C1 segment of cervical spinal cord (tissue), 14 donors: Measurements from ENCODE around the gene OR8B8.
A peak's percentile ranks its signal among the peaks of the same experiment; 100 is the strongest.
"Not testable (repeated sequence)": the region's sequence is repeated elsewhere in the genome, so short reads cannot be mapped to it uniquely, and the experiment has no call there.

Experiments used
- DNase-seq, 14 donors: peaks; one replicate each; lab custom pipeline; 2025; lab: John Stamatoyannopoulos, UW

Gene OR8B8

GRCh38 chr11:124445646-124446150, at the start of gene OR8B8:
Gene OR8B8, minus strand, starts transcription at chr11:124445696. Its CDS starts 4,611 bp downstream, at chr11:124441085.
- no peak for DNase-seq

- DNase-seq: no peak
These were observed 47.6 kb upstream of the OR8B8 start for GRCh38 chr11:124493016-124493655.

GRCh38 chr11:124483422-124483821, 37.9 kb upstream of the OR8B8 start:
- DNase-seq: no peak

GRCh38 chr11:124482362-124483147, 37.1 kb upstream of the OR8B8 start:
- DNase-seq: no peak

- DNase-seq: peak in 1 of 14 donors; percentile 2
These were observed 36.1 kb upstream of the OR8B8 start for GRCh38 chr11:124481365-124482323.

- no peak for DNase-seq
These were observed 34.1 kb upstream of the OR8B8 start for GRCh38 chr11:124479561-124479960.

- no peak for DNase-seq
These were observed 29.8 kb upstream of the OR8B8 start for GRCh38 chr11:124475265-124475664.

- no peak for DNase-seq
These were observed 29.3 kb upstream of the OR8B8 start for GRCh38 chr11:124474779-124475178.

- no peak for DNase-seq
These were observed 28.6 kb upstream of the OR8B8 start for GRCh38 chr11:124474079-124474478.

- DNase-seq: no peak
These were observed 28.0 kb upstream of the OR8B8 start for GRCh38 chr11:124473476-124473875.

GRCh38 chr11:124470561-124471227, 25.2 kb upstream of the OR8B8 start:
- DNase-seq: no peak

GRCh38 chr11:124467381-124467927, 22.0 kb upstream of the OR8B8 start:
- DNase-seq: no peak

- no peak for DNase-seq
These were observed 19.9 kb upstream of the OR8B8 start for GRCh38 chr11:124465368-124465767.

- no peak for DNase-seq
These were observed 18.5 kb upstream of the OR8B8 start for GRCh38 chr11:124463990-124464389.

GRCh38 chr11:124463324-124463723, 17.8 kb upstream of the OR8B8 start:
- no peak for DNase-seq

- no peak for DNase-seq
These were observed 15.0 kb upstream of the OR8B8 start for GRCh38 chr11:124460459-124460858.

GRCh38 chr11:124459379-124459778, 13.9 kb upstream of the OR8B8 start:
- not testable (repeated sequence) for DNase-seq

GRCh38 chr11:124454552-124454951, 9.1 kb upstream of the OR8B8 start:
- DNase-seq: no peak

GRCh38 chr11:124446916-124447315, 1.4 kb upstream of the OR8B8 start:
- DNase-seq: no peak

GRCh38 chr11:124442847-124443246, 2.6 kb downstream of the OR8B8 start:
- DNase-seq: no peak

- no peak for DNase-seq
These were observed 3.1 kb downstream of the OR8B8 start for GRCh38 chr11:124442442-124442841.
